Measurements from ENCODE around the gene ADGRD1. TPM values are rescaled to one million over a fixed set of nuclear protein-coding genes. Genes with fewer than 3 reads are reported as not detected.

Gene ADGRD1
- total and polyA plus RNA-seq, 2 of the 8 experiments (the other 6 are each of a cell fraction or from before 2014, with no cell fraction given) = 0.36 to 0.48 TPM

DNA sequence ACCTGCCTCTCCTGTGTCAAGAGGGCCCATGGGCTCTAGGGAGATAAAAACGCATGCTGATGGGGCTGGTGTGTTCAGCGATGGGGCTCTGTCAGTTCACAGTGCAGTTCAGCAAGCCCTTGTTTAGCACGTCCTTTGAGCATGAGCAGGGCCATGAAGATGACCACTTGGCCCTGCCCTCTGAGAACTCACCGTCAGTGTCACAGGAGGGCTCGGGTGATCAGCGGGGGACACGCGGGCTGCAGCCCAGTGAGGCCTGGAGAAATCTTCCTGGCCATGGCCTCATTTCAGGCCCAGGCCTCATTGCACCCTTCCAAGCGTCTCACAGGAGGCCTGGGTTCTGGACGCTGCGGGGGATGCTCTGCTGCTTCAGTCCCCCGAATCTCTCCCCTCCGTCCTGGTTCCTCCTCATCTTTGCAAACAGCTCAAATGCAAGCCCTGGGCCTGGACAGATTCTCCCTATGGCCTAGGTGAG is 181.6 kb downstream of the ADGRD1 start:
- H2BK20ac ChIP-seq (ENCODE audit: low read length) = no peak overlapping the region
- WGBS, 2 experiments (ENCODE audit: extremely low coverage in 1 of 2, insufficient coverage in 1 of 2, insufficient read length in 1 of 2, insufficient replicate concordance in 2 of 2, low coverage in 1 of 2, low lambda C conversion rate in 2 of 2, missing lambda C conversion rate in 1 of 2) = 94% methylated on average over 13 of the region's 13 CpGs; no CpG with 5 or more reads in 1 of the 2 experiments
- H3K4me3 ChIP-seq (ENCODE audit: extremely low read depth in 1 of 4, insufficient read depth in 2 of 4, low read depth in 3 of 4, low read length in 4 of 4) = no peak overlapping the region
- no peaks in the 10 kb centered on the region for H3K36me3 ChIP-seq (ENCODE audit: control insufficient read depth in 2 of 4, insufficient read depth in 4 of 4, low read length in 3 of 4)
- peaks cover 0 to 5% (median 2%) of the 10 kb centered on the region in 4 experiments; a peak in 1 of 7 replicates for H3K4me1 ChIP-seq (replicated peaks in 1 of 4; ENCODE audit: control insufficient read depth in 3 of 4, insufficient read depth in 4 of 4, low read length in 3 of 4)
- TF ChIP-seq FOSL1 (IDR thresholded peaks at IDR 0.05; ENCODE audit: insufficient read depth, low read depth, low read length) (no peak), CBX5 (IDR thresholded peaks at IDR 0.05; ENCODE audit: low read depth, low read length) (no peak), SAP30 (IDR thresholded peaks at IDR 0.05; ENCODE audit: insufficient read depth, insufficient replicate concordance, low read length) (no peak), KDM4A (IDR thresholded peaks at IDR 0.05; ENCODE audit: low read depth, low read length, severe bottlenecking) (no peak), BCL11A (IDR thresholded peaks at IDR 0.05; ENCODE audit: low read depth in 2 of 2, low read length in 2 of 2) (no peak), CTBP2 (IDR thresholded peaks at IDR 0.05; ENCODE audit: borderline replicate concordance, insufficient read depth, insufficient read length, low read length) (no peak), NRF1 (IDR thresholded peaks at IDR 0.05; ENCODE audit: low read depth, low read length) (no peak)
- TF ChIP-seq, protein P1, sequence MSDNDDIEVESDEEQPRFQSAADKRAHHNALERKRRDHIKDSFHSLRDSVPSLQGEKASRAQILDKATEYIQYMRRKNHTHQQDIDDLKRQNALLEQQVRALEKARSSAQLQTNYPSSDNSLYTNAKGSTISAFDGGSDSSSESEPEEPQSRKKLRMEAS (IDR thresholded peaks at IDR 0.05) = no peak
- TF ChIP-seq, protein P2, sequence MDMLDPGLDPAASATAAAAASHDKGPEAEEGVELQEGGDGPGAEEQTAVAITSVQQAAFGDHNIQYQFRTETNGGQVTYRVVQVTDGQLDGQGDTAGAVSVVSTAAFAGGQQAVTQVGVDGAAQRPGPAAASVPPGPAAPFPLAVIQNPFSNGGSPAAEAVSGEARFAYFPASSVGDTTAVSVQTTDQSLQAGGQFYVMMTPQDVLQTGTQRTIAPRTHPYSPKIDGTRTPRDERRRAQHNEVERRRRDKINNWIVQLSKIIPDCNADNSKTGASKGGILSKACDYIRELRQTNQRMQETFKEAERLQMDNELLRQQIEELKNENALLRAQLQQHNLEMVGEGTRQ (IDR thresholded peaks at IDR 0.05; ENCODE audit: low read length) = no peak
- H3K23me2 ChIP-seq (ENCODE audit: low read depth, low read length) = no peaks in the 10 kb centered on the region; the same call in 1 of the 2 replicates
- H3K79me1 ChIP-seq (ENCODE audit: low read depth, low read length) = no peaks in the 10 kb centered on the region
- H2AFZ ChIP-seq (ENCODE audit: low read length) = no peak overlapping the region
- no peak overlapping the region for H3K4me2 ChIP-seq (ENCODE audit: insufficient read depth in 1 of 2, low read depth in 2 of 2, low read length in 2 of 2)
- H3K79me2 ChIP-seq (ENCODE audit: control insufficient read depth in 1 of 2, insufficient read depth in 2 of 2, low read length in 2 of 2) = no peaks in the 10 kb centered on the region
- H2AK5ac ChIP-seq (ENCODE audit: low read depth, low read length) = no peak overlapping the region
- H3K14ac ChIP-seq (ENCODE audit: insufficient read length) = no peak overlapping the region
- H3K9me3 ChIP-seq (ENCODE audit: insufficient read depth in 2 of 2, low read depth in 1 of 2, low read length in 1 of 2) = no peaks in the 10 kb centered on the region
- no peak overlapping the region for H3K4ac ChIP-seq (replicated peaks; ENCODE audit: insufficient read length, low read depth, low read length)
- no peak overlapping the region for H2BK15ac ChIP-seq (ENCODE audit: low read length)
- no peak overlapping the region for H2BK5ac ChIP-seq (ENCODE audit: low read depth, low read length)
- H2BK120ac ChIP-seq (replicated peaks; ENCODE audit: low read depth, low read length) = no peak overlapping the region
- H3K18ac ChIP-seq (ENCODE audit: extremely low read depth, low read length) = no peak overlapping the region
- no peak overlapping the region for H4K5ac ChIP-seq (ENCODE audit: insufficient read length, low read depth, low read length)
- no peak overlapping the region for H3K27ac ChIP-seq (ENCODE audit: low read depth, low read length)
- no peak overlapping the region for H4K8ac ChIP-seq (ENCODE audit: extremely low read depth, insufficient read depth, low read length)
- no peak overlapping the region for H4K91ac ChIP-seq (replicated peaks; ENCODE audit: insufficient read length, low read length)
- no peak overlapping the region for H3K23ac ChIP-seq (ENCODE audit: insufficient read length)
- DNase-seq (ENCODE audit: low read depth in 1 of 2, low spot score in 2 of 2) (no peak), FAIRE-seq (no peak)
- no peak overlapping the region for H3K56ac ChIP-seq (replicated peaks; ENCODE audit: insufficient read length, low read depth, low read length)
- no peak overlapping the region for H2BK12ac ChIP-seq (ENCODE audit: low read depth, low read length)
- no peaks in the 10 kb centered on the region for H4K20me1 ChIP-seq (replicated peaks in 1 of 2; ENCODE audit: control insufficient read depth in 1 of 2, insufficient read depth in 2 of 2, low read length in 2 of 2)
- H3K9ac ChIP-seq (replicated peaks in 1 of 4; ENCODE audit: extremely low read depth in 1 of 4, low read depth in 3 of 4, low read length in 3 of 4) = no peak overlapping the region
- ChIA-PET CTCF (ENCODE audit: partially characterized antibody) (interaction anchor here (1.3 to 9.6 kb wide), 4 partner anchors 18 to 218 kb away, joined by 4 to 196 read pairs (median 55); no protein-coding TSS in a partner anchor), POLR2A (ENCODE audit: partially characterized antibody) (interaction anchor here (0.8 kb wide), 1 partner anchor 486 kb away, joined by 3 read pairs; no protein-coding TSS in a partner anchor)
- no peaks in the 10 kb centered on the region; a peak in 2 of 7 replicates for H3K27me3 ChIP-seq (replicated peaks in 1 of 4; ENCODE audit: control insufficient read depth in 3 of 4, extremely low read depth in 1 of 4, insufficient read depth in 3 of 4, low read length in 3 of 4)

Data from H1 (cell line).